Astrocyte (in vitro differentiated cells and primary cell): ENCODE measurements around the gene TNFRSF12A. TPM values are rescaled to one million over a fixed set of nuclear protein-coding genes. Genes with fewer than 3 reads are reported as not detected.

Source experiments
- DNase-seq: peaks from one replicate; pipeline ENCODE4 v3.0.0-alpha.2; 2010; ENCODE audit warnings: low read depth
- FAIRE-seq: peaks from 2 replicates; lab custom pipeline; 2011; peaks lifted over from hg19 to GRCh38; lab: Jason Lieb, UNC
- H2AFZ ChIP-seq: 2 replicates; pipeline ENCODE4 v1.6.0; 2012; ENCODE audit warnings: low read depth, low read length, inconsistent platforms
- H3K27ac ChIP-seq: 2 replicates; pipeline ENCODE4 v1.5.1; 2011; ENCODE audit warnings: low read depth, low read length, inconsistent platforms
- H3K27me3 ChIP-seq: 2 replicates; pipeline ENCODE4 v1.6.0; 2011; ENCODE audit warnings: low read length, inconsistent platforms; ENCODE audit not compliant: insufficient read depth
- H3K36me3 ChIP-seq: 2 replicates; pipeline ENCODE4 v1.5.1; 2011; ENCODE audit warnings: low read length, inconsistent platforms; ENCODE audit not compliant: insufficient read depth
- H3K4me1 ChIP-seq: 2 replicates; pipeline ENCODE4 v1.5.1; 2011; ENCODE audit warnings: low read length, inconsistent platforms; ENCODE audit not compliant: insufficient read depth
- H3K4me2 ChIP-seq: 2 replicates; pipeline ENCODE4 v1.6.0; 2012; ENCODE audit warnings: low read length, inconsistent platforms
- H3K4me3 ChIP-seq: 2 replicates; pipeline ENCODE4 v1.5.1; 2011; ENCODE audit warnings: low read depth, mild to moderate bottlenecking, low read length, inconsistent platforms; ENCODE audit not compliant: insufficient read depth
- H3K79me2 ChIP-seq: 2 replicates; pipeline ENCODE4 v1.6.0; 2012; ENCODE audit warnings: mild to moderate bottlenecking, low read length, inconsistent platforms; ENCODE audit not compliant: insufficient read depth
- H3K9ac ChIP-seq: 2 replicates; pipeline ENCODE4 v1.6.0; 2012; ENCODE audit warnings: mild to moderate bottlenecking, low read length, inconsistent platforms
- H3K9me3 ChIP-seq: 2 replicates; pipeline ENCODE4 v1.5.1; 2012; ENCODE audit warnings: low read depth, mild to moderate bottlenecking, low read length, inconsistent platforms; ENCODE audit not compliant: insufficient read depth
- H4K20me1 ChIP-seq: 2 replicates; pipeline ENCODE4 v1.6.0; 2012; ENCODE audit warnings: low read length, inconsistent platforms; ENCODE audit not compliant: insufficient read depth
- H3K27ac Mint-ChIP-seq: one replicate; pipeline ENCODE4 v1.8.0; 2021; ENCODE audit warnings: mild to moderate bottlenecking, mixed read lengths; ENCODE audit not compliant: unreplicated experiment
- H3K27me3 Mint-ChIP-seq: one replicate; pipeline ENCODE4 v1.8.0; 2021; ENCODE audit warnings: low read depth, mixed read lengths; ENCODE audit not compliant: unreplicated experiment
- H3K36me3 Mint-ChIP-seq: one replicate; pipeline ENCODE4 v1.8.0; 2021; ENCODE audit warnings: low read depth, mixed read lengths; ENCODE audit not compliant: unreplicated experiment
- H3K4me1 Mint-ChIP-seq: one replicate; pipeline ENCODE4 v1.8.0; 2021; ENCODE audit warnings: low read depth, mixed read lengths; ENCODE audit not compliant: unreplicated experiment
- H3K4me3 Mint-ChIP-seq: one replicate; pipeline ENCODE4 v1.8.0; 2021; ENCODE audit warnings: mild to moderate bottlenecking, moderate library complexity, mixed read lengths; ENCODE audit not compliant: unreplicated experiment
- H3K9me3 Mint-ChIP-seq: one replicate; pipeline ENCODE4 v1.8.0; 2021; ENCODE audit warnings: mild to moderate bottlenecking, mixed read lengths; ENCODE audit not compliant: unreplicated experiment
- EZH2 ChIP-seq: IDR thresholded peaks from 2 replicates; pipeline ENCODE4 v1.6.1; 2012; ENCODE audit warnings: mild to moderate bottlenecking, low read length, inconsistent platforms; ENCODE audit not compliant: insufficient read depth
- total RNA-seq: library from RNA; stranded (reverse); gene quantifications from 2 replicates; pipeline ENCODE4 v1.2.1, GENCODE V29; 2021
- TF ChIP-seq, protein P1 (sequence below): IDR thresholded peaks from 2 replicates; pipeline ENCODE4 v1.5.1; 2011; ENCODE audit warnings: low read depth, mild to moderate bottlenecking, inconsistent platforms, low read length, moderate library complexity; ENCODE audit not compliant: insufficient read depth

Gene TNFRSF12A
- total RNA-seq, 1 donor from 2014 or later: 262 TPM

DNA sequence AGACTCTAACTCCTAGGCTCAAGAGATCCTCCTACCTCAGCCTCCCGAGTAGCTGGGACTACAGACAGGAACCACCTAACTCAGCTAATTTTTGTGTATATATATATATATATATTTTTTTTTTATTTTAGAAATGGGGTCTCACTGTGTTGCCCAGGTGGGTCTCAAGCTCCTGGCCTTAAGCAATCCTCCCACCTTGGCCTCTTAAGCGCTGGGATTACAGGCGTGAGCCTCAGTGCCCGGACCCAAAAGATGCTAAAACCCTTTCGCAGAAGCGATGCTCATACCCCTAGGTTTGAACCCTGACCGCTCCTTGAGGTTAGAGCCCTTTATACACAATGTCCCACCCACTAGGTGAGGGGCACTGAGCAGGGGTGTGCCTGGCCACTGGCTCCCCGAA lies 9.7 kb upstream of the TNFRSF12A start:
- DNase-seq (no peak), FAIRE-seq (no peak)
- H3K36me3 ChIP-seq: no peaks in the 10 kb centered on the region
- H3K4me2 ChIP-seq: no peak overlapping the region
- peaks cover 5% of the 10 kb centered on the region for H4K20me1 ChIP-seq
- Mint-ChIP-seq H3K27me3 (peaks cover 2% of the 10 kb centered on the region), H3K36me3 (peaks cover 3% of the 10 kb centered on the region), H3K27ac (no peak overlapping the region), H3K9me3 (no peaks in the 10 kb centered on the region), H3K4me3 (no peak overlapping the region), H3K4me1 (peaks cover 19% of the 10 kb centered on the region)
- no peak for TF ChIP-seq EZH2
- TF ChIP-seq, protein P1, sequence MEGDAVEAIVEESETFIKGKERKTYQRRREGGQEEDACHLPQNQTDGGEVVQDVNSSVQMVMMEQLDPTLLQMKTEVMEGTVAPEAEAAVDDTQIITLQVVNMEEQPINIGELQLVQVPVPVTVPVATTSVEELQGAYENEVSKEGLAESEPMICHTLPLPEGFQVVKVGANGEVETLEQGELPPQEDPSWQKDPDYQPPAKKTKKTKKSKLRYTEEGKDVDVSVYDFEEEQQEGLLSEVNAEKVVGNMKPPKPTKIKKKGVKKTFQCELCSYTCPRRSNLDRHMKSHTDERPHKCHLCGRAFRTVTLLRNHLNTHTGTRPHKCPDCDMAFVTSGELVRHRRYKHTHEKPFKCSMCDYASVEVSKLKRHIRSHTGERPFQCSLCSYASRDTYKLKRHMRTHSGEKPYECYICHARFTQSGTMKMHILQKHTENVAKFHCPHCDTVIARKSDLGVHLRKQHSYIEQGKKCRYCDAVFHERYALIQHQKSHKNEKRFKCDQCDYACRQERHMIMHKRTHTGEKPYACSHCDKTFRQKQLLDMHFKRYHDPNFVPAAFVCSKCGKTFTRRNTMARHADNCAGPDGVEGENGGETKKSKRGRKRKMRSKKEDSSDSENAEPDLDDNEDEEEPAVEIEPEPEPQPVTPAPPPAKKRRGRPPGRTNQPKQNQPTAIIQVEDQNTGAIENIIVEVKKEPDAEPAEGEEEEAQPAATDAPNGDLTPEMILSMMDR: no peak
- H3K27ac ChIP-seq: no peak overlapping the region
- no peak overlapping the region for H3K4me3 ChIP-seq
- peaks cover 47% of the 10 kb centered on the region for H3K27me3 ChIP-seq
- no peak overlapping the region for H3K9ac ChIP-seq
- H3K4me1 ChIP-seq: peaks cover 22% of the 10 kb centered on the region
- no peaks in the 10 kb centered on the region for H3K79me2 ChIP-seq
- no peak overlapping the region for H2AFZ ChIP-seq
- H3K9me3 ChIP-seq: no peaks in the 10 kb centered on the region

DNA sequence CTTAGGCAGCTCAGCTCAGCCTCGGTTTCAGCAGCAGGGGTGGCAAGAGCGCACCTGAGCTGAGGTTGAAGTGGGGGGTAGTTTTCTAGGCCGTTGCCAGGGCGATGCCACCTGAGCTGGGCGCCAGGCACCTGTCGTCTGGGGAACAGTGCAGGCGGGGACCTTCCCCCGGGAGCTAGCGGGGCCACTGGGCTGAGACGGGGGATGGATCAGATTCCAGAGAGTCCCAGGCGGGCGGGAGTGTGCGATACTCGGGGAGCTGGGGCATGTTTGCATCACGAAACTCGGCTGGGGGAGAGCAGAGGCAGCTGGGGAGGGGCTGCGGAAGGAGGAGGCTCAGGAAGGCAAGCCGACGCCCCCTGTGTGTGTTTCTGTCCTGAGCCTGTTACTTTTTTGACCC lies 7.9 kb upstream of the TNFRSF12A start:
- no peaks in the 10 kb centered on the region for H3K79me2 ChIP-seq
- H4K20me1 ChIP-seq: peaks cover 5% of the 10 kb centered on the region
- H3K4me2 ChIP-seq: no peak overlapping the region
- TF ChIP-seq EZH2: peak; percentile 80
- TF ChIP-seq, protein P1: no peak
- no peak overlapping the region for H2AFZ ChIP-seq
- H3K4me1 Mint-ChIP-seq: peaks cover 24% of the 10 kb centered on the region
- FAIRE-seq (no peak), DNase-seq (no peak)
- no peak overlapping the region for H3K27ac Mint-ChIP-seq
- H3K27me3 Mint-ChIP-seq: no peaks in the 10 kb centered on the region
- H3K36me3 Mint-ChIP-seq: peaks cover 3% of the 10 kb centered on the region
- H3K9ac ChIP-seq: no peak overlapping the region
- H3K4me3 ChIP-seq: no peak overlapping the region
- no peak overlapping the region for H3K4me3 Mint-ChIP-seq
- H3K27ac ChIP-seq: no peak overlapping the region
- no peaks in the 10 kb centered on the region for H3K9me3 ChIP-seq
- H3K36me3 ChIP-seq: no peaks in the 10 kb centered on the region
- H3K4me1 ChIP-seq: peaks cover 22% of the 10 kb centered on the region
- peaks cover 40% of the 10 kb centered on the region for H3K27me3 ChIP-seq
- H3K9me3 Mint-ChIP-seq: no peaks in the 10 kb centered on the region

DNA sequence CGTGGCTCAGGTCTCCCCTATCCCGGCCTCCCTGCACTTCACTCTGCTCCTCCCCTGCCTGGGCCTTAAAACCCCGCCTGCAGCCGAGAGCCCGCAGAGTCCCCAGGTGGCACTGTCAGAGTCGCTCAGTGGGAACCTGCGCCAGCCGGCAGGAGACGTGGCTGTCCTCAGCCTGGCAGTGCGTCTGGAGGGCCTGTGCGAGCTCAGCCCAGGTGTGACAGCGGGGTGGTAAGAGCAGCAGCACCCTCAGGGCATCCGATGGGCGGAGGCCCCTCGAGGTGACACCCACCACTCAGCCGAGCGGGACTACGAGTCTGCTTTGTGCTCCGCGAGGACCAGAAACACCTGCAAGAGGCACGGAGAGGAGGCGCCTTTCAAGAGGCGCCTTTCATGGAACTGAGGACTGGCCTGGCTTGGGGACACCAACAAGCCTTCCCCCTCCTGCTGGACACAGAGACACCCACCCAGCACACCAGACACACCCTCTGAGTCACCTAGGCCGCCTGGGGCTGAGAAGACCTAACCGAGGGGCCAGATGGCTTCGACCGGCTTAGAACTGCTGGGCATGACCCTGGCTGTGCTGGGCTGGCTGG lies 7.2 kb upstream of the TNFRSF12A start, which contains the start of gene CLDN9:
TSS of gene CLDN9 (plus strand) at position 96 of the 593 bp plus-strand sequence. CDS start at position 536, 440 bp downstream.
- no peak within 1 kb of the TSS for H3K27ac Mint-ChIP-seq
- no peak within 1 kb of the TSS for H3K4me3 Mint-ChIP-seq

More for the DNA sequence above, 7.2 kb upstream of the TNFRSF12A start, which contains the start of gene CLDN9:
- Histone ChIP-seq H3K4me3 (no peak within 1 kb of the TSS), H3K9me3 (no peaks in the 10 kb centered on the region), H3K9ac (no peak within 1 kb of the TSS), H3K4me2 (no peak within 1 kb of the TSS), H3K27ac (no peak within 1 kb of the TSS), H3K36me3 (no peaks in the 10 kb centered on the region), H4K20me1 (peaks cover 5% of the 10 kb centered on the region), H2AFZ (no peak within 1 kb of the TSS), H3K4me1 (peaks cover 23% of the 10 kb centered on the region), H3K27me3 (peaks cover 34% of the 10 kb centered on the region), H3K79me2 (no peaks in the 10 kb centered on the region)
- no peaks in the 10 kb centered on the region for H3K27me3 Mint-ChIP-seq
- no peaks in the 10 kb centered on the region for H3K9me3 Mint-ChIP-seq
- peaks cover 3% of the 10 kb centered on the region for H3K36me3 Mint-ChIP-seq
- DNase-seq: no peak
- peak; percentile 84 for TF ChIP-seq EZH2
- TF ChIP-seq, protein P1: no peak
- peaks cover 20% of the 10 kb centered on the region for H3K4me1 Mint-ChIP-seq
- no peak for FAIRE-seq
